Measurements from ENCODE around the gene PACSIN2. TPM values are rescaled to one million over a fixed set of nuclear protein-coding genes. Genes with fewer than 3 reads are reported as not detected.

Gene PACSIN2
- total RNA-seq, 6 experiments from 2014 or later, result 21.4 to 67.0 (median 47.1) TPM

- Histone ChIP-seq H3K27me3 (no peaks in the 10 kb centered on the region), H3K27ac (no peak overlapping the region), H3K4me1 (no peaks in the 10 kb centered on the region), H3K36me3 (no peaks in the 10 kb centered on the region), H3K4me3 (no peak overlapping the region), H3K9me3 (no peaks in the 10 kb centered on the region)
- intact Hi-C loops (cut with DNase I), result no loop called here
- ATAC-seq (no peak), DNase-seq (no peak)
- WGBS (ENCODE audit: insufficient coverage, low coverage, low lambda C conversion rate, missing lambda C conversion rate), result 65% methylated on average over 6 of the region's 10 CpGs
- TF ChIP-seq, protein P1, sequence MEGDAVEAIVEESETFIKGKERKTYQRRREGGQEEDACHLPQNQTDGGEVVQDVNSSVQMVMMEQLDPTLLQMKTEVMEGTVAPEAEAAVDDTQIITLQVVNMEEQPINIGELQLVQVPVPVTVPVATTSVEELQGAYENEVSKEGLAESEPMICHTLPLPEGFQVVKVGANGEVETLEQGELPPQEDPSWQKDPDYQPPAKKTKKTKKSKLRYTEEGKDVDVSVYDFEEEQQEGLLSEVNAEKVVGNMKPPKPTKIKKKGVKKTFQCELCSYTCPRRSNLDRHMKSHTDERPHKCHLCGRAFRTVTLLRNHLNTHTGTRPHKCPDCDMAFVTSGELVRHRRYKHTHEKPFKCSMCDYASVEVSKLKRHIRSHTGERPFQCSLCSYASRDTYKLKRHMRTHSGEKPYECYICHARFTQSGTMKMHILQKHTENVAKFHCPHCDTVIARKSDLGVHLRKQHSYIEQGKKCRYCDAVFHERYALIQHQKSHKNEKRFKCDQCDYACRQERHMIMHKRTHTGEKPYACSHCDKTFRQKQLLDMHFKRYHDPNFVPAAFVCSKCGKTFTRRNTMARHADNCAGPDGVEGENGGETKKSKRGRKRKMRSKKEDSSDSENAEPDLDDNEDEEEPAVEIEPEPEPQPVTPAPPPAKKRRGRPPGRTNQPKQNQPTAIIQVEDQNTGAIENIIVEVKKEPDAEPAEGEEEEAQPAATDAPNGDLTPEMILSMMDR (IDR thresholded peaks at IDR 0.05), result no peak
- no peak for TF ChIP-seq POLR2A (IDR thresholded peaks at IDR 0.05)
Observed at GRCh38 chr22:43050995-43051394, 36.0 kb upstream of the PACSIN2 start.

GRCh38 chr22:43047605-43048004 is 32.7 kb upstream of the PACSIN2 start:
- TF ChIP-seq, protein P1 (IDR thresholded peaks at IDR 0.05), result no peak
- no peak for TF ChIP-seq POLR2A (IDR thresholded peaks at IDR 0.05)
- intact Hi-C loops (cut with DNase I), result no loop called here
- 87% methylated on average over 6 of the region's 7 CpGs for WGBS (ENCODE audit: insufficient coverage, low coverage, low lambda C conversion rate, missing lambda C conversion rate)
- DNase-seq (no peak), ATAC-seq (no peak)
- no peaks in the 10 kb centered on the region for H3K4me1 ChIP-seq
- H3K9me3 ChIP-seq, result no peaks in the 10 kb centered on the region
- H3K27ac ChIP-seq, result no peak overlapping the region
- no peaks in the 10 kb centered on the region for H3K36me3 ChIP-seq
- H3K4me3 ChIP-seq, result no peak overlapping the region
- no peaks in the 10 kb centered on the region for H3K27me3 ChIP-seq

DNA sequence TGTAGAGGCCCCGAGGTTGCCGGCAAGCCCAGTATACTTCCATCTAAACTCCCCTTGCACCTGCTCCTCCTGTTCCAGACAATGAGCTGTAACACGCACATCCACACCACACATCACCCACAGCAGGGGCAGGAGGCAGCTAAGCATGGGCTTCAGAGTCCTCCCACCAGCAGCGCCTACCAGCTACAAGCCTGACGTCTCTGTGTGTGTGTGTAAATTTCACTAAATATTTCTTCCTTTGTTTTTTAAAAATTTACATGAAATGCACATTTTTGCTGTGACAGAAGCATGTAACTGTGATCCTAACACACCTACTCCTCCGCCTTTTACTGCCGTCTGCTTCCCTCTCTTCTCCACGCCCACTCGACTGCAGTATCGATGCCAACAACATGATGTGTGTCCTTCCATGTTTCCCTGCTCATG is 29.4 kb upstream of the PACSIN2 start:
- ATAC-seq (no peak), DNase-seq (no peak)
- Histone ChIP-seq H3K27me3 (no peaks in the 10 kb centered on the region), H3K4me3 (no peak overlapping the region), H3K9me3 (no peaks in the 10 kb centered on the region), H3K36me3 (no peaks in the 10 kb centered on the region), H3K4me1 (no peaks in the 10 kb centered on the region), H3K27ac (no peak overlapping the region)
- WGBS (ENCODE audit: insufficient coverage, low coverage, low lambda C conversion rate, missing lambda C conversion rate), result 84% methylated on average over 7 of the region's 10 CpGs
- TF ChIP-seq POLR2A (IDR thresholded peaks at IDR 0.05), result no peak
- TF ChIP-seq, protein P1 (IDR thresholded peaks at IDR 0.05), result no peak
- intact Hi-C loops (cut with DNase I), result no loop called here

- TF ChIP-seq POLR2A (IDR thresholded peaks at IDR 0.05), result no peak
- TF ChIP-seq, protein P1 (IDR thresholded peaks at IDR 0.05), result no peak
- Histone ChIP-seq H3K27ac (no peak overlapping the region), H3K27me3 (no peaks in the 10 kb centered on the region), H3K4me3 (no peak overlapping the region), H3K4me1 (no peaks in the 10 kb centered on the region), H3K9me3 (no peaks in the 10 kb centered on the region), H3K36me3 (no peaks in the 10 kb centered on the region)
- intact Hi-C loops (cut with DNase I), result no loop called here
- WGBS (ENCODE audit: insufficient coverage, low coverage, low lambda C conversion rate, missing lambda C conversion rate), result 88% methylated on average over 14 of the region's 20 CpGs
- ATAC-seq, result no peak
- DNase-seq, result no peak
Observed at GRCh38 chr22:43042101-43042780, 27.3 kb upstream of the PACSIN2 start.
